CD4-positive, alpha-beta memory T cell (primary cell): ENCODE measurements around the gene TDRD1. TPM values are rescaled to one million over a fixed set of nuclear protein-coding genes. Genes with fewer than 3 reads are reported as not detected.

Experiments
- CTCF ChIA-PET: fragments of 350-600 bp; sonication (Branson Sonifier 250); formaldehyde crosslinking; loops from one replicate; lab custom pipeline; 2021; ENCODE audit warnings: inconsistent platforms; ENCODE audit not compliant: partially characterized antibody; lab: Charles Lee
- POLR2A ChIA-PET: fragments of 350-600 bp; sonication (Branson Sonifier 250); formaldehyde crosslinking; loops from one replicate; lab custom pipeline; 2021; ENCODE audit not compliant: partially characterized antibody; lab: Charles Lee
- DNase-seq, 5 donors: peaks; one replicate each; pipeline versions ENCODE4 v3.0.0 to v3.0.0-alpha.2; 2020 to 2022; ENCODE audit warnings: mixed read lengths in 1 of 5
- H3K27ac ChIP-seq: one replicate; pipeline ENCODE4 v1.7.0; 2013; ENCODE audit warnings: low read depth, low read length
- H3K27me3 ChIP-seq: 2 replicates; pipeline ENCODE4 v1.7.0; 2013; ENCODE audit warnings: mild to moderate bottlenecking, low read length, moderate library complexity; ENCODE audit not compliant: insufficient read depth
- H3K36me3 ChIP-seq: 2 replicates; pipeline ENCODE4 v1.7.0; 2013; ENCODE audit warnings: mild to moderate bottlenecking, low read length, moderate library complexity; ENCODE audit not compliant: insufficient read depth
- H3K4me1 ChIP-seq: 2 replicates; pipeline ENCODE4 v1.7.0; 2013; ENCODE audit warnings: mild to moderate bottlenecking, low read length, moderate library complexity; ENCODE audit not compliant: insufficient read depth
- H3K4me3 ChIP-seq, 2 donors: one replicate each; pipeline ENCODE4 v1.7.0; 2013; ENCODE audit warnings: low read length in 2 of 2, mild to moderate bottlenecking in 1 of 2
- H3K9me3 ChIP-seq, 2 donors: one replicate each; pipeline ENCODE4 v1.7.0; 2013; ENCODE audit warnings: low read length in 2 of 2, control low read depth in 1 of 2; ENCODE audit not compliant: control insufficient read depth in 1 of 2
- H3K27ac Mint-ChIP-seq, 7 donors: one replicate each; pipeline ENCODE4 v1.8.0; 2020 to 2021; ENCODE audit warnings: mixed read lengths in 7 of 7, mild to moderate bottlenecking in 6 of 7, inconsistent platforms in 3 of 7, moderate library complexity in 3 of 7
- H3K27me3 Mint-ChIP-seq, 2 donors: one replicate each; pipeline ENCODE4 v1.8.0; 2020 to 2021; ENCODE audit warnings: mixed read lengths in 2 of 2
- H3K36me3 Mint-ChIP-seq, 2 donors: one replicate each; pipeline ENCODE4 v1.8.0; 2020 to 2021; ENCODE audit warnings: mixed read lengths in 2 of 2, inconsistent platforms in 1 of 2, mild to moderate bottlenecking in 1 of 2
- H3K4me1 Mint-ChIP-seq, 4 donors: one replicate each; pipeline ENCODE4 v1.8.0; 2020 to 2021; ENCODE audit warnings: mixed read lengths in 4 of 4, mild to moderate bottlenecking in 1 of 4
- H3K4me3 Mint-ChIP-seq, 8 donors: one replicate each; pipeline ENCODE4 v1.8.0; 2020 to 2021; ENCODE audit warnings: mixed read lengths in 8 of 8, mild to moderate bottlenecking in 7 of 8, moderate library complexity in 6 of 8, inconsistent platforms in 3 of 8
- H3K9me3 Mint-ChIP-seq, 8 donors: one replicate each; pipeline ENCODE4 v1.8.0; 2020 to 2021; ENCODE audit warnings: mixed read lengths in 8 of 8, mild to moderate bottlenecking in 5 of 8, inconsistent platforms in 3 of 8, moderate library complexity in 1 of 8
- intact Hi-C: fragments of 100-400 bp; cut with micrococcal nuclease; formaldehyde crosslinking; loops from one replicate; pipeline ENCODE4 v1.15.1; 2023
- polyA plus RNA-seq, 2 donors: library from polyadenylated mRNA; unstranded; fragments of 300-500 nt; fragmentation: Illumina TruSeq; gene quantifications; one replicate each; pipeline ENCODE4 v1.2.3, GENCODE V29; 2021
- total RNA-seq, 2 experiments: library from RNA; stranded (reverse); gene quantifications; one replicate each; pipeline ENCODE4 v1.2.3, GENCODE V29; 2021

TDRD1 gene
- total and polyA plus RNA-seq, 4 experiments from 2014 or later, result 0.05 to 0.41 (median 0.39) TPM; not detected in 1

- intact Hi-C loops, result no loop called here
- Mint-ChIP-seq H3K27me3 (peaks cover 0 to 2% of the 10 kb centered on the region in 2 donors), H3K36me3 (no peaks in the 10 kb centered on the region), H3K4me3 (no peak overlapping the region), H3K9me3 (no peaks in the 10 kb centered on the region), H3K27ac (no peak overlapping the region), H3K4me1 (peaks cover 3 to 7% (median 4%) of the 10 kb centered on the region in 4 donors)
- Histone ChIP-seq H3K9me3 (no peaks in the 10 kb centered on the region), H3K4me1 (peaks cover 8% of the 10 kb centered on the region), H3K27me3 (no peaks in the 10 kb centered on the region), H3K4me3 (no peak overlapping the region), H3K27ac (no peak overlapping the region), H3K36me3 (no peaks in the 10 kb centered on the region)
- DNase-seq, result no peak
- POLR2A ChIA-PET, result no interaction called here
- CTCF ChIA-PET, result interaction anchor here (1.5 kb wide), 1 partner anchor 122 kb away, joined by 4 read pairs; no protein-coding TSS in a partner anchor
These were observed 1.8 kb downstream of the TDRD1 start for GRCh38 chr10:114180937-114181336.

GRCh38 chr10:114181971-114182370, 2.8 kb downstream of the TDRD1 start:
- intact Hi-C loops, result no loop called here
- no peak overlapping the region for H3K4me3 Mint-ChIP-seq
- Histone ChIP-seq H3K9me3 (no peaks in the 10 kb centered on the region), H3K4me1 (no peaks in the 10 kb centered on the region), H3K36me3 (no peaks in the 10 kb centered on the region), H3K27me3 (no peaks in the 10 kb centered on the region), H3K4me3 (no peak overlapping the region), H3K27ac (no peak overlapping the region)
- peaks cover 0 to 7% of the 10 kb centered on the region in 2 donors for H3K27me3 Mint-ChIP-seq
- DNase-seq, result no peak
- no peak overlapping the region for H3K27ac Mint-ChIP-seq
- CTCF ChIA-PET, result no interaction called here
- H3K36me3 Mint-ChIP-seq, result no peaks in the 10 kb centered on the region
- H3K4me1 Mint-ChIP-seq, result peaks cover 0 to 1% (median 0%) of the 10 kb centered on the region in 4 donors
- no peaks in the 10 kb centered on the region for H3K9me3 Mint-ChIP-seq
- POLR2A ChIA-PET, result no interaction called here

GRCh38 chr10:114183563-114183962, 4.4 kb downstream of the TDRD1 start:
- intact Hi-C loops, result no loop called here
- Histone ChIP-seq H3K27ac (no peak overlapping the region), H3K4me3 (no peak overlapping the region), H3K9me3 (no peaks in the 10 kb centered on the region), H3K36me3 (no peaks in the 10 kb centered on the region), H3K4me1 (no peaks in the 10 kb centered on the region), H3K27me3 (no peaks in the 10 kb centered on the region)
- H3K36me3 Mint-ChIP-seq, result no peaks in the 10 kb centered on the region
- no peaks in the 10 kb centered on the region for H3K9me3 Mint-ChIP-seq
- no peak overlapping the region for H3K4me3 Mint-ChIP-seq
- peaks cover 0 to 8% of the 10 kb centered on the region in 2 donors for H3K27me3 Mint-ChIP-seq
- DNase-seq, result no peak
- no peak overlapping the region for H3K27ac Mint-ChIP-seq
- H3K4me1 Mint-ChIP-seq, result no peaks in the 10 kb centered on the region
- POLR2A ChIA-PET, result no interaction called here
- CTCF ChIA-PET, result no interaction called here

GRCh38 chr10:114184276-114184675, 5.1 kb downstream of the TDRD1 start:
- Histone ChIP-seq H3K9me3 (no peaks in the 10 kb centered on the region), H3K4me3 (no peak overlapping the region), H3K27me3 (no peaks in the 10 kb centered on the region), H3K36me3 (no peaks in the 10 kb centered on the region), H3K27ac (no peak overlapping the region), H3K4me1 (no peaks in the 10 kb centered on the region)
- ChIA-PET POLR2A (no interaction called here), CTCF (no interaction called here)
- Mint-ChIP-seq H3K27ac (no peak overlapping the region), H3K4me1 (no peaks in the 10 kb centered on the region), H3K9me3 (no peaks in the 10 kb centered on the region), H3K4me3 (no peak overlapping the region), H3K27me3 (peaks cover 0 to 8% of the 10 kb centered on the region in 2 donors), H3K36me3 (no peaks in the 10 kb centered on the region)
- no peak for DNase-seq
- intact Hi-C loops, result no loop called here

GRCh38 chr10:114188001-114188400, 8.8 kb downstream of the TDRD1 start:
- DNase-seq, result no peak
- H3K4me3 ChIP-seq, result no peak overlapping the region
- H3K4me1 ChIP-seq, result no peaks in the 10 kb centered on the region
- H3K27ac ChIP-seq, result no peak overlapping the region
- H3K27me3 ChIP-seq, result no peaks in the 10 kb centered on the region
- H3K9me3 ChIP-seq, result no peaks in the 10 kb centered on the region
- H3K36me3 ChIP-seq, result no peaks in the 10 kb centered on the region
- peaks cover 0 to 8% of the 10 kb centered on the region in 2 donors for H3K27me3 Mint-ChIP-seq
- no peaks in the 10 kb centered on the region for H3K36me3 Mint-ChIP-seq
- no peak overlapping the region for H3K27ac Mint-ChIP-seq
- no peak overlapping the region for H3K4me3 Mint-ChIP-seq
- H3K9me3 Mint-ChIP-seq, result no peaks in the 10 kb centered on the region
- no peaks in the 10 kb centered on the region for H3K4me1 Mint-ChIP-seq
- intact Hi-C loops, result no loop called here
- POLR2A ChIA-PET, result no interaction called here
- CTCF ChIA-PET, result no interaction called here

GRCh38 chr10:114188900-114189299, 9.7 kb downstream of the TDRD1 start:
- H3K27me3 Mint-ChIP-seq, result peaks cover 0 to 8% of the 10 kb centered on the region in 2 donors
- intact Hi-C loops, result no loop called here

GRCh38 chr10:114189700-114190099, 10.5 kb downstream of the TDRD1 start:
- no peak overlapping the region for H3K4me3 Mint-ChIP-seq
- Histone ChIP-seq H3K4me1 (no peaks in the 10 kb centered on the region), H3K9me3 (no peaks in the 10 kb centered on the region), H3K27me3 (no peaks in the 10 kb centered on the region), H3K4me3 (no peak overlapping the region), H3K36me3 (no peaks in the 10 kb centered on the region), H3K27ac (no peak overlapping the region)
- no peak for DNase-seq
- ChIA-PET CTCF (no interaction called here), POLR2A (interaction anchor here (0.6 kb wide), 1 partner anchor 626 kb away, joined by 3 read pairs; no protein-coding TSS in a partner anchor)
- no peaks in the 10 kb centered on the region for H3K9me3 Mint-ChIP-seq
- peaks cover 0 to 10% of the 10 kb centered on the region in 2 donors for H3K27me3 Mint-ChIP-seq
- H3K4me1 Mint-ChIP-seq, result no peaks in the 10 kb centered on the region
- intact Hi-C loops, result no loop called here
- H3K27ac Mint-ChIP-seq, result no peak overlapping the region
- H3K36me3 Mint-ChIP-seq, result no peaks in the 10 kb centered on the region

More at GRCh38 chr10:114188900-114189299, 9.7 kb downstream of the TDRD1 start:
- DNase-seq, result no peak
- H3K9me3 ChIP-seq, result no peaks in the 10 kb centered on the region
- H3K36me3 ChIP-seq, result no peaks in the 10 kb centered on the region
- Mint-ChIP-seq H3K4me3 (no peak overlapping the region), H3K27ac (no peak overlapping the region), H3K4me1 (no peaks in the 10 kb centered on the region), H3K9me3 (no peaks in the 10 kb centered on the region), H3K36me3 (no peaks in the 10 kb centered on the region)
- H3K27me3 ChIP-seq, result no peaks in the 10 kb centered on the region
- CTCF ChIA-PET, result no interaction called here
- POLR2A ChIA-PET, result interaction anchor here (0.6 kb wide), 1 partner anchor 627 kb away, joined by 3 read pairs; no protein-coding TSS in a partner anchor
- no peak overlapping the region for H3K4me3 ChIP-seq
- no peak overlapping the region for H3K27ac ChIP-seq
- no peaks in the 10 kb centered on the region for H3K4me1 ChIP-seq
